Mesodermal cell (in vitro differentiated cells): ENCODE results near the gene FOXK2. TPM values are rescaled to one million over a fixed set of nuclear protein-coding genes. Genes with fewer than 3 reads are reported as not detected.
A peak's percentile ranks its signal among the peaks of the same experiment; 100 is the strongest.

ENCODE experiments used
- H3K27ac ChIP-seq: 2 replicates; pipeline ENCODE4 v1.7.0; 2013; ENCODE audit warnings: mild to moderate bottlenecking, low read depth, low read length, moderate library complexity; ENCODE audit not compliant: severe bottlenecking
- H3K36me3 ChIP-seq: 2 replicates; pipeline ENCODE4 v1.7.1; 2013; ENCODE audit warnings: mild to moderate bottlenecking, low read length, moderate library complexity; ENCODE audit not compliant: control insufficient read depth, insufficient read depth
- H3K4me1 ChIP-seq: one replicate; pipeline ENCODE4 v1.7.1; 2013; ENCODE audit warnings: mild to moderate bottlenecking, low read length; ENCODE audit not compliant: insufficient read depth, control insufficient read depth, poor library complexity, severe bottlenecking
- H3K4me3 ChIP-seq: 2 replicates; pipeline ENCODE4 v1.7.0; 2013; ENCODE audit warnings: low read length, control low read depth, mild to moderate bottlenecking; ENCODE audit not compliant: insufficient read depth, poor library complexity, severe bottlenecking; ENCODE audit errors: extremely low read depth
- H3K9me3 ChIP-seq: 2 replicates; pipeline ENCODE4 v1.7.1; 2013; ENCODE audit warnings: mild to moderate bottlenecking, low read length, moderate library complexity; ENCODE audit not compliant: control insufficient read depth
- WGBS, 2 experiments: methylation state at CpG; one replicate each; pipeline ENCODE4 v1.1.5; 2013; ENCODE audit warnings: missing lambda C conversion rate in 2 of 2; ENCODE audit not compliant: insufficient coverage in 2 of 2; 5-methylcytosine and 5-hydroxymethylcytosine counted together
- polyA plus RNA-seq, 2 experiments: library from polyadenylated mRNA; stranded (reverse); fragments of 50-300 nt; gene quantifications; one replicate each; pipeline ENCODE4 v1.2.3, GENCODE V29; 2013

The FOXK2 gene
- 51.4 TPM for polyA plus RNA-seq (2013, experiment 1 of 2)
- polyA plus RNA-seq (2013, experiment 2 of 2), result 53.7 TPM

DNA sequence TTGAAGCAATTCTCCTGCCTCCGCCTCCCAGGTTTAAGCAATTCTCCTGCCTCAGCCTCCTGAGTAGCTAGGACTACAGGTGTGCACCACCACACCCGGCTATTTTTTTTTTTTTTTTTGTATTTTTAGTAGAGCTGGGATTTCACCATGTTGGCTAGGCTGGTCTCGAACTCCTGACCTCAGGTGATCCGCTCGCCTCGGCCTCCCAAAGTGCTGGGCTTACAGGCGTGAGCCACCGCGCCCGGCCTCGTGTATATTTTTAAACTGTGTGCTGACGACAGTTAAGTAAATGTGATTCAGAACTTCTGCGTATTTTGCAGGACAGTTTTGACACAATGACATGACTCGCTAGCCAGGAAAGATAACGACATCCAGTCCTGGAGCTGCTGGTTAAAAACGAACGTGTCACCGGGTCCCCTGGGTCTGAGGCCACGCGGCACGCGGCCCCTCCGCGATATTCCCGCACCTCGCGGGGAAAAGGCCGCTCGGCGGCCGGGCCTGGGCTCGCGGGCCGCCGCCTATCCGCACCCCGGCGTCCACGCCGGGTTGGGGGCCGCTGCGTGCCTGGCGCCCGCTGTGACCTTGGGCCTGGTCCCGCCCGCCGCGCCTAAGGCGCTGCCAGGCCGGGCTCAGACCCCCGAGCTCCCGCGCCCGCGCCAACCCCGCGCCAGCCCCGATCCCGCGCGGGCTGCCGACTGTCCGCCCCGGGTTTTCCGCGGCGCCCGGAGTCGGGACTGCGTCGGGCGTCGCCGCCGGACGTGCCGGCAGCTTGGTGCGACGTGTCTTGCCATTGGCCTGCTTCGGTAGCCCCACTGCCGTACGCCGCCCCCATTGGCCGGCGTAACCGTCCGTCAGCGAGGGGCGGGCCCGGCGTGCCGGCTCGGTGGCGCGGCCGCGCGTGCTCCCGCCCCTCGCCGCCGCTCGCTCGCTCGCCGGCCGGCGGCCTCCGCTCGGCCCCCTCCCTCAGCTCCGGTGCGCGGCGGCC is at the start of gene FOXK2:
FOXK2 (plus strand) TSS at position 907 of the 985 bp plus-strand sequence. CDS start 157 bp downstream, outside the sequence.
- peak within 1 kb of the TSS; percentile 92 for H3K4me3 ChIP-seq
- no peaks in the 10 kb centered on the region for H3K9me3 ChIP-seq
- H3K27ac ChIP-seq, result peak within 1 kb of the TSS; percentile 80
- WGBS, 2 experiments, result 5 to 6% methylated on average over 83 to 95 of the region's 114 CpGs
- H3K36me3 ChIP-seq, result peaks cover 7% of the 10 kb centered on the region
- H3K4me1 ChIP-seq, result no peaks in the 10 kb centered on the region

DNA sequence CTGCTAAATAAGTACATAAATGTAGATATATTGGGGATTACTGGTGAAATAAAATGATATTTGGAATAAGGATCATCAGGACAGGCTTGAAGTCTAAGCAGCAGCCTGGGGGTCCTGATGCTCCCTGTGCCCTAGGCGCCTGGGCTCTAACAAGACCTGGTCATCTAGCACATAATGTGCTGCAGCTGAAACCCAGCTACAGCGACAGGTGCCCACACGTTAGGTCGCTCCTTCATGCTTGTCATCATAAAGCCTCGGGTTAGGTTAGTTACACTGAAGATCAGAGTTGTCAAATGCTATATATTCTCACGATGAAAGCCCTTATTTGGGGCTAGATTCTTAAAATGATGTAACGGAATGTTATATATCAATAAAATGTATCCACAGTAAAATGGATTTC is 49.5 kb upstream of the FOXK2 start:
- H3K27ac ChIP-seq, result no peak overlapping the region
- H3K4me1 ChIP-seq, result no peaks in the 10 kb centered on the region
- no peaks in the 10 kb centered on the region for H3K9me3 ChIP-seq
- H3K36me3 ChIP-seq, result peaks cover 83% of the 10 kb centered on the region
- WGBS, 2 experiments, result 98 to 100% methylated on average over 5 of the region's 7 CpGs
- H3K4me3 ChIP-seq, result no peak overlapping the region

DNA sequence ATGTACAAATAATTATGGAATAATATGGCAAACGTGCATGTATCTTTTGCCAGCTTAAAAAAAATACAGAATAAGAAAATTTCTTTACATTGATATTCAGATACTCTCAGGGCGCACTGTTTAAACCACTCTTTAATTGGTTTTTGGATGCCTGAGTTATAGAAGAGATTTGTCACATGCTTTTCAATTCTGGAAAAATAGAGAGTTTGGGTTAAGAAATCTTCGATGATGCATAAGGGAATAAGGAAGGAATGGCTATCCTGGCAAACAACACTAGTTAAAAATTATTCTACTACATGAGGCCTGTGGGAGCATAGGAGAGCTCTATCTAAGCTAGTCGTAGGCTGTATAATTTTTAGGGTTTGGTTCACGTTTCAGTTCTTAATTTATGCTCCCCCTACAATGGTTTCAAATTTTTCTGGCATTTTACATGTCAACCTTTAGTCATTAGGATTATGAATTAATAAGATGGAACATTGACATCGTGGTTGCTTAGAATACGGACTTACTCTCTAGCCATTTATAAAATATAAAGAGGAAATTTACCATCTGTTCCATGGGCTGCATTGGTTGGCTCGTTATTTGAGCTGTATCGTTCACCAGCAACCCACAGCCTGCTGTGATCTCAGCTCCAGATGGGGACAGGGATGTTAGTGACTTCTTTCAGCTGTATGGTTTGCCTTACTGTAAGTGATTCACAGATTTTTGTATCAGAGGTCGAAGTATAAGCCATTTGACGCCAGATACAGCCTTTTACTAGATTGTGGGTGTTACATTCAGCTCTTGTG is 45.1 kb upstream of the FOXK2 start:
- Histone ChIP-seq H3K9me3 (no peaks in the 10 kb centered on the region), H3K4me1 (no peaks in the 10 kb centered on the region), H3K27ac (no peak overlapping the region), H3K4me3 (no peak overlapping the region), H3K36me3 (peaks cover 79% of the 10 kb centered on the region)
- 93 to 100% methylated on average over 2 to 4 of the region's 11 CpGs for WGBS, 2 experiments

DNA sequence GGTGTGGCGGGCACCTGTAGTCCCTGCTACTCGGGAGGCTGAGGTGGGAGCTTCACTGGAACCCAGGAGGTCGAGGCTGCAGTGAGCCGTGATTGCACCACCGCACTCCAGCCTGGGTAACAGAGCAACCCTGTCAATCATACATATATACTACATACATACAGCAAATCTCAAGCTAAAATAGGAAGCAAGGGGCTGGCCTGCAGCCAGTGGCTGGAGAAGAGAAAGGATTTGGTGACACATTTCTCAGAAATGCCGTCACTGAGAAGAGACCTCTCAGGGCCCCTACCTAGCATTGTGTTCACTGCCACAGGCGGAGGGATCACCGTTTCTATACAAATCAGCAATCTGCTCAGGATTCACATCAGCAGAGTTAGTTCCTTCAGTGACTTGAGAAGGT is 44.1 kb upstream of the FOXK2 start:
- Histone ChIP-seq H3K4me1 (no peaks in the 10 kb centered on the region), H3K4me3 (no peak overlapping the region), H3K27ac (no peak overlapping the region), H3K36me3 (peaks cover 79% of the 10 kb centered on the region), H3K9me3 (no peaks in the 10 kb centered on the region)
- WGBS, 2 experiments, result 90 to 100% methylated on average over 5 of the region's 8 CpGs

DNA sequence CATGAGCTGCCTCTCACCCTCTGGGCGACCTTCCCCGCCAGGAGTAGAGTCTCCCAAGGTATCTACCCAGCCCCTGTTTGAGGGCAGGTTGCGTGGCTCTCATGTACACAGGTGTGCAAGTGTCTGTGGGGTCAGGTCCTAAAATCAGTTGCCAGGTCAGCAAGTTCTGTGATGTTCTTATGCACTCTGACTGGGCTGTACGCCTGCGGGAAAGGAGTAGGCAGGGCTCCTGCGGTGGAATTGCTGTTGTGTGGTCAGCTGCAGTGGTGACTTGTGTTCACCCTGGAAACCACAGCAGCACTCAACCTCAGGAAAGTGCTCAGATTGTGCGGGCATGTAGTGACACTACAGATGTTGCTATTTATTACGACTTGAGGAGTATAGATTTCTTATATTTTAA is 41.6 kb upstream of the FOXK2 start:
- Histone ChIP-seq H3K9me3 (no peaks in the 10 kb centered on the region), H3K4me1 (no peaks in the 10 kb centered on the region), H3K4me3 (no peak overlapping the region), H3K27ac (no peak overlapping the region), H3K36me3 (peaks cover 88% of the 10 kb centered on the region)
- 96 to 97% methylated on average over 5 to 7 of the region's 8 CpGs for WGBS, 2 experiments

DNA sequence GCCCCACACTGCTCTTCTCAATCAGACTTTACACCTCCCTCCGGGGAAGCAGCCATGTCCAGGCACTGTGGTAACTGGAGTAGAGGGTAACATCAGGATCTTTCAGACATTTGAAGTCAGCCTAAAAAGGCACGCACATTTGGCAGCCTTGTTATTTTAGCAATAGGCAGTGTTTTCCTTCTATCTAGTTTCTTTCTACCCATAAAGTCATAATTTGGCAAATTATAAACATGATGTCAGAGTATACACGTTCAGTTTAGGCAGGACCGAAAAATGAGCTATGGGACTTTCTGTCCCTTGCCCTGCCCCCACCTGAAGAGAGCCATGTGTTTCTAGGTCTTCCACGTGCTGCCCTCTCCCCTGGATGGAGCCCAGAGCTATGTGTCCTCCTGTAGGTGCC is 39.9 kb upstream of the FOXK2 start:
- H3K4me1 ChIP-seq, result no peaks in the 10 kb centered on the region
- H3K9me3 ChIP-seq, result no peaks in the 10 kb centered on the region
- H3K4me3 ChIP-seq, result no peak overlapping the region
- H3K36me3 ChIP-seq, result peaks cover 94% of the 10 kb centered on the region
- H3K27ac ChIP-seq, result no peak overlapping the region
- WGBS, 2 experiments, result 98 to 100% methylated on average over 2 to 3 of the region's 5 CpGs

DNA sequence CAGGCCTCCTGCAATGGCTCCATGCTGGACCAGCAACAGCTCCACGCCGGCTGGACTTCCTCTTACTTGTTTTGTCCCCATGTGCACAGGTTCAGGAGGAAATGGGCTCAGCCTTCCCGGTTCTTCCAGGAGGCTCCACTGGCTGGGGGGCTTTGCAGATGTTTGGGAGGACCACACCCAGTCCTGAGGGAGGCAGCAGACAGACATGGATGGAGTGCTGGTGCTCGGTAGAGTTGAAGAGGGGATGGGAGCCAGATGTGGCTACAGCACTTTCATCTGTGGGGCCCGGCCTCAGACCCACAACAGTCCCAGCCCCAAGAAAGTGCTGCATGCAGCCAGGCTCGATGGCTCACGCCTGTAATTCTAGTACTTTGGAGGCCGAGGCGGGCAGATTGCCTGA is 39.2 kb upstream of the FOXK2 start:
- Histone ChIP-seq H3K36me3 (peaks cover 95% of the 10 kb centered on the region), H3K4me3 (no peak overlapping the region), H3K9me3 (no peaks in the 10 kb centered on the region), H3K27ac (no peak overlapping the region), H3K4me1 (no peaks in the 10 kb centered on the region)
- 97 to 98% methylated on average over 8 to 9 of the region's 9 CpGs for WGBS, 2 experiments

DNA sequence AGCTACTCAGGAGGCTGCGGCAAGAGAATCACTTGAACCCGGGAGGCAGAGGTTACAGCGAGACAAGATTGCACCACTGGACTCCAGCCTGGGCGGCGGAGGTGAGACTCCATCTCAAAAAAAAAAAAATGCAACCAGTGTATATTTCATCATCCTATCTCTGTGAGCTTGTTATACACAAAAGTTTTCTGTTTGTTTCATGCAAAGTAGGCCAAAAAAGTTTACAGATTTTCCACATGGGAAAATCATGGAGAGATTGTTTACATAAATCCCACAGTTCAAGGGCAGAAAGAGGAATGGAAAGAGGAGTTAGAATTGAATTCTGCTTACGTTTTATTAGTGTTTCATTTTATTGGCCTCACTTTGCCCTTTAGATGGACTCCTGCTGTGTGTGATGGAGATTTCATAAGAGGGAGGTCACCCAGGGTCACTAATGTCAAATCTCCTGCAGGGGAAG is 36.3 kb upstream of the FOXK2 start:
- Histone ChIP-seq H3K36me3 (peaks cover 93% of the 10 kb centered on the region), H3K4me1 (no peaks in the 10 kb centered on the region), H3K27ac (no peak overlapping the region), H3K9me3 (no peaks in the 10 kb centered on the region), H3K4me3 (no peak overlapping the region)
- 94 to 100% methylated on average over 4 of the region's 6 CpGs for WGBS, 2 experiments

DNA sequence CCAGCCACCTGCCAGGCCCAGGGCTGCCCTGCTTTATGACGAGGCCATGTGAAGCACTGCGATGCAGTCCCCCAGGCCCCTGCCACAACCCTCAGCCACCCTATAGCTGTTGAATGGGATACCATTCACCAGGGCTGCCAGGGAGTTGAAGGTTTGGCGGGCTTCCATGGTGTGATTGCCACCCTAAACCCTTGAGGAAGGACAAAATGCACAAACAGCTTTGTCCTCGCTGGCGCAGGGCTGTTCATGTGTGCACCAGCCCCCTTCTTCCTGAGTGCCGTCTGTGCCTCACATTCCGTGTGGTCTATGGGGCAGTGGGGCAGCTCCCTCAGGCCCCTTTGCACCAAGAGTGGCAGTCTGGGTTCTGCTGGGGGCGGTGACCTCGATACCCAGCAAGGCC is 35.7 kb upstream of the FOXK2 start:
- Histone ChIP-seq H3K9me3 (no peaks in the 10 kb centered on the region), H3K4me3 (no peak overlapping the region), H3K4me1 (no peaks in the 10 kb centered on the region), H3K27ac (no peak overlapping the region), H3K36me3 (peaks cover 92% of the 10 kb centered on the region)
- WGBS, 2 experiments, result 88 to 93% methylated on average over 7 to 8 of the region's 9 CpGs

DNA sequence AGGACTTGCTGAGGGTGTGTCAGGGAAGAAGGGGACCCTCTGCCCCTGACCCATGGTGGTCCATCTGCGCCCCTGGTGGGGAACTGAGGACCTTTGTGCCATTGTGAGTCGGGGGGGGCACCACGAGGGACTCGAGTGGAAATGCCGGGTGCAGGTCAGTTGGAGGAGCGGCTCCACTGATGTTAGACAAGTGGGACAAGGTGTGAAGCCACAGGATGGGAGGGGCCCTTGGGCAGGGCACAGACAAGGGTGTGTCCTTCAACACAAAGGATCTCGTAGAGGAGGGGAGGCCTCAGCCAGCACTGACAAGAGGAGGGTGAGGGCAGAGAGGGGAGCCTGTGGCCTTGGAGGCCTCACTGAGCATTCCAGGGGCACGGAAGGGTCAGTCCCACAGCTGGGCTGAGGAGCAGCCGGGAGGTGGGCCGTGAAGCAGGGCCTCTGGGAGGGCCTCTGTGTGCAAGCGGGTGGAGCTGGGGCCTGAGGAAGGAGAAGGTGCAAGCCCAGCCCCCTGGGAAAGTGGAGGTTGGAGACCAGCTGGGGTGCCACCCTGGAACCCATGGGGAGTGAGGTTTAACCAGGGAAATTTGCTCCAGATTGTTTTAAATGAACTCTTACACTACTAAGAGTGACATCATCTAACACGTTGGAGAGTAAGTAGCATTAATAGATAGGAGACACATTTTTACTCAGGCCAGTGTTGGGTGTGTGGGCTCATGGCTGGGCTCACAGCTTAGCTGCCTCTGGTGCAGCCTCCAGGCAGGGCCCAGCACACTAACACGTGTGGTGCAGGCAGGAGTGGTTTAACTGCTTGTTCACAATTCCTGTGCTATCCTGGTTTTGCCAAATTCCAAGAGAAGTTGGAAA is 33.1 kb upstream of the FOXK2 start:
- 93 to 96% methylated on average over 9 to 11 of the region's 13 CpGs for WGBS, 2 experiments
- Histone ChIP-seq H3K36me3 (peaks cover 74% of the 10 kb centered on the region), H3K9me3 (no peaks in the 10 kb centered on the region), H3K4me3 (no peak overlapping the region), H3K27ac (no peak overlapping the region), H3K4me1 (no peaks in the 10 kb centered on the region)
